ENCODE measurements around the gene UBE2F. TPM values are rescaled to one million over a fixed set of nuclear protein-coding genes. Genes with fewer than 3 reads are reported as not detected.

UBE2F gene
- total RNA-seq, 1 experiment from 2014 or later, result 116 TPM

DNA sequence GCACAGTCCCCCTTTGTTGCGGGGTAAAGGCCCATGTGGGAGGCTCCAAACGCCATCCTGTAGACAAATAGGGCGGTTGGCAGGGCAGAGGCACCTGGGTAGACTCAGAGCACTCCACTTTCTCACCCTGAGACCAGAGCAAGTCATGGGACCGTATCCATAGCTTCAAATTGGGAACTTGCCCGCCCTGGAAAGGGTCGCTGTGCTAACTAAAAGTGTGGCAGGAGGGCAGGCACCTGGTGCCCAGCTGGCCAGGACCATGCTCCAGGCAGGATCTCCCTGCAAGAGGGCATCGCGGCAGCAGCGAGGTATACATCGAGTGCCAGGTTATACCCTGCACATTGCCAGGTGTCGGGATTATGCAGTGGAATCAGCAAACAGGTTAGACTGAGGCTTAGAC, 73.2 kb downstream of the UBE2F start:
- Mint-ChIP-seq H3K27ac (ENCODE audit: low read depth, unreplicated experiment) (no peak overlapping the region), H3K4me1 (ENCODE audit: insufficient read depth, unreplicated experiment) (no peaks in the 10 kb centered on the region), H3K4me3 (ENCODE audit: unreplicated experiment) (no peak overlapping the region), H3K36me3 (ENCODE audit: insufficient read depth, unreplicated experiment) (peaks cover 61% of the 10 kb centered on the region), H3K9me3 (ENCODE audit: unreplicated experiment) (no peaks in the 10 kb centered on the region), H3K27me3 (ENCODE audit: insufficient read depth, unreplicated experiment) (no peaks in the 10 kb centered on the region)
- DNase-seq (ENCODE audit: unreplicated experiment), result no peak
- CTCF ChIA-PET, result interaction anchor here (0.6 kb wide), 1 partner anchor 527 kb away, joined by 3 read pairs; no protein-coding TSS in a partner anchor
- intact Hi-C loops (cut with micrococcal nuclease), result no loop called here
- POLR2A ChIA-PET, result no interaction called here
- no TSS peak for BruUV-seq (replicated peaks)
- TF ChIP-seq, protein P1, sequence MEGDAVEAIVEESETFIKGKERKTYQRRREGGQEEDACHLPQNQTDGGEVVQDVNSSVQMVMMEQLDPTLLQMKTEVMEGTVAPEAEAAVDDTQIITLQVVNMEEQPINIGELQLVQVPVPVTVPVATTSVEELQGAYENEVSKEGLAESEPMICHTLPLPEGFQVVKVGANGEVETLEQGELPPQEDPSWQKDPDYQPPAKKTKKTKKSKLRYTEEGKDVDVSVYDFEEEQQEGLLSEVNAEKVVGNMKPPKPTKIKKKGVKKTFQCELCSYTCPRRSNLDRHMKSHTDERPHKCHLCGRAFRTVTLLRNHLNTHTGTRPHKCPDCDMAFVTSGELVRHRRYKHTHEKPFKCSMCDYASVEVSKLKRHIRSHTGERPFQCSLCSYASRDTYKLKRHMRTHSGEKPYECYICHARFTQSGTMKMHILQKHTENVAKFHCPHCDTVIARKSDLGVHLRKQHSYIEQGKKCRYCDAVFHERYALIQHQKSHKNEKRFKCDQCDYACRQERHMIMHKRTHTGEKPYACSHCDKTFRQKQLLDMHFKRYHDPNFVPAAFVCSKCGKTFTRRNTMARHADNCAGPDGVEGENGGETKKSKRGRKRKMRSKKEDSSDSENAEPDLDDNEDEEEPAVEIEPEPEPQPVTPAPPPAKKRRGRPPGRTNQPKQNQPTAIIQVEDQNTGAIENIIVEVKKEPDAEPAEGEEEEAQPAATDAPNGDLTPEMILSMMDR (IDR thresholded peaks at IDR 0.05; ENCODE audit: unreplicated experiment), result no peak

DNA sequence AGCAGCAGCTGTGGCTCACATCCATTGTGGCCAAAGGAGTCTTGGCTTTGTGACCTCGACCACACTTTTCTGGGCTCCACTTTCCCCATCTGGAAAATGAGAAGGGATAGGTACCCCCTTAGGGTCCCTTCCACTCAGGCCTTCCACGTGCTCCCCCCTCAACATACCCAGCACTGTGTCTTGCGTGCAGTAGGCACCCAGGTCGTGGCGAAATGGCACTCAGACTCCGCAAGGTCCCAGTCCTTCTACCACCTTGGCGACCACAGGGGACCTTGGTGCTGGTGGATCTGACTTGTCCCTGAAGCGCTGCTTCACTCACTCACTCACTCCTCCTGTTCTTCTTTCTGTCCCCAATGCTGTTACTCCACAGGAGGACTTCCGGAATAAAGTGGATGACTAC, 74.1 kb downstream of the UBE2F start:
- Mint-ChIP-seq H3K9me3 (ENCODE audit: unreplicated experiment) (no peaks in the 10 kb centered on the region), H3K36me3 (ENCODE audit: insufficient read depth, unreplicated experiment) (peaks cover 62% of the 10 kb centered on the region), H3K27ac (ENCODE audit: low read depth, unreplicated experiment) (peak overlapping the region; percentile 6), H3K4me1 (ENCODE audit: insufficient read depth, unreplicated experiment) (no peaks in the 10 kb centered on the region), H3K4me3 (ENCODE audit: unreplicated experiment) (no peak overlapping the region), H3K27me3 (ENCODE audit: insufficient read depth, unreplicated experiment) (no peaks in the 10 kb centered on the region)
- ChIA-PET POLR2A (interaction anchor here (1.4 to 2.1 kb wide), 2 partner anchors 12 to 20 kb away, joined by 4 to 13 read pairs; partner anchors contain the start of gene SCLY), CTCF (interaction anchor here (0.5 kb wide), 1 partner anchor 1585 kb away, joined by 4 read pairs; no protein-coding TSS in a partner anchor)
- DNase-seq (ENCODE audit: unreplicated experiment), result no peak
- BruUV-seq (replicated peaks), result no TSS peak
- intact Hi-C loops (cut with micrococcal nuclease), result no loop called here
- TF ChIP-seq, protein P1 (IDR thresholded peaks at IDR 0.05; ENCODE audit: unreplicated experiment), result no peak

DNA sequence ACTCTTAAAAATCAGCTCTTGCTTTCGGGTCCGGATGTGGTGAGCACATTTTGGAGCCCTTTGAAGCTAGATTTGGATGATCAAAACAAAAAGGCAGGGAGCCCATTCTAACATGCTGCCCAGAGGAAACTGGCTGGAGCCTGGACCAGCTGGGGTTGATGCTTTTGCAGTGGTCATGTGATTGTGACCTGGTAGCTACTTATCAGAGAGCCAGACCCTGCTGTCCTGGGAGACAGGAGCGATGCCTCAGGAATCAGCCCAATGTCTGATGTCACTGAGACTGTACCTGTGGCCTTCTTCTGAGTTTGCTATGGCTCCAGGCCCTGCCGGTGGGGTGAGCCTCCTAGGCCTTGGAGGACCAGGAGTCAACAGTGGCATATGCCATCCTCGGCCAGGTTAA, 75.3 kb downstream of the UBE2F start:
- ChIA-PET CTCF (interaction anchor here (0.5 to 1.1 kb wide), 2 partner anchors 8 to 12 kb away, joined by 3 to 4 read pairs; no protein-coding TSS in a partner anchor), POLR2A (interaction anchor here (1.4 to 2.1 kb wide), 2 partner anchors 11 to 19 kb away, joined by 4 to 13 read pairs; partner anchors contain the start of gene SCLY)
- H3K27ac Mint-ChIP-seq (ENCODE audit: low read depth, unreplicated experiment), result no peak overlapping the region
- TF ChIP-seq, protein P1 (IDR thresholded peaks at IDR 0.05; ENCODE audit: unreplicated experiment), result no peak
- H3K4me3 Mint-ChIP-seq (ENCODE audit: unreplicated experiment), result no peak overlapping the region
- peaks cover 53% of the 10 kb centered on the region for H3K36me3 Mint-ChIP-seq (ENCODE audit: insufficient read depth, unreplicated experiment)
- no peaks in the 10 kb centered on the region for H3K9me3 Mint-ChIP-seq (ENCODE audit: unreplicated experiment)
- BruUV-seq (replicated peaks), result no TSS peak
- DNase-seq (ENCODE audit: unreplicated experiment), result no peak
- no peaks in the 10 kb centered on the region for H3K4me1 Mint-ChIP-seq (ENCODE audit: insufficient read depth, unreplicated experiment)
- intact Hi-C loops (cut with micrococcal nuclease), result no loop called here
- H3K27me3 Mint-ChIP-seq (ENCODE audit: insufficient read depth, unreplicated experiment), result no peaks in the 10 kb centered on the region

DNA sequence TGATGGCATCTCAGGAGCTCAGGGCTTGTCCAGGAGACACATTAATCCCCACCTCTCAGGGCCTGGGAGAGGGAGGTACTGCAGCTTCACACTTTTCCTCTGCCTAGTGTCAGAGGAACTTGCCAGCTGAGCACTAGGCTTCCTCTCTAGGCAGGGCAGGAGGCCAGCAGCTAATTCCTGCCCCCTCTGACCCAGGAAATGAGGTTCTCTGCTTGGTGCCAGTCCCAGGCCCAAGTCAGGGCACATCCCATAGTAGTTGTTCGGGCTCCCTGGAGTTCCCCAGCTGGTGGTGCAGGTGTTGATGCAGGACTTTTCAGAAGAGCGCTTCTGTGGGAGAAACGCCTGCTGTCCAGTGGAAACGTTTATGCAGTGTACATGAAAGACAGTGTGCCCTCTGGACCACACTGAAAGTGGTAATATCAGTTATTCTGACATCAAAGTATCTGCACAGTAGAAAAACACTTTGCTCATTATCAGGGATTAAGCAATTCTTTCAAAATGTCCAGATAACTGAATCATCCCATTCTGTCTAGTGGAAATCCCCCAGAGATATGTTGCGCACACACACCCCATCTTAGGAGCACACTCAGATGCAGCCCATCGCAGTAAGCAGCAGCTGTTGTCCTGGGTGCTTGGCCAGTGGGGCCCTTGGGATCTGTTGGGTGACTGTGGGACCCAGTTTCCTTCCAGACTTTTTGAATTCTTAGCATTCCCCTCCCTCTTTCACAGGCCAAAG, 76.2 kb downstream of the UBE2F start:
- TF ChIP-seq, protein P1 (IDR thresholded peaks at IDR 0.05; ENCODE audit: unreplicated experiment), result no peak
- ChIA-PET CTCF (interaction anchor here (0.5 to 1.1 kb wide), 3 partner anchors 9 to 123 kb away, joined by 3 to 4 read pairs (median 3); no protein-coding TSS in a partner anchor), POLR2A (interaction anchor here (1.0 to 2.1 kb wide), 2 partner anchors 9 to 18 kb away, joined by 3 to 13 read pairs; partner anchors contain the start of gene SCLY)
- no peak overlapping the region for H3K4me3 Mint-ChIP-seq (ENCODE audit: unreplicated experiment)
- no peak overlapping the region for H3K27ac Mint-ChIP-seq (ENCODE audit: low read depth, unreplicated experiment)
- BruUV-seq (replicated peaks), result no TSS peak
- DNase-seq (ENCODE audit: unreplicated experiment), result no peak
- no peaks in the 10 kb centered on the region for H3K4me1 Mint-ChIP-seq (ENCODE audit: insufficient read depth, unreplicated experiment)
- no peaks in the 10 kb centered on the region for H3K9me3 Mint-ChIP-seq (ENCODE audit: unreplicated experiment)
- H3K27me3 Mint-ChIP-seq (ENCODE audit: insufficient read depth, unreplicated experiment), result no peaks in the 10 kb centered on the region
- H3K36me3 Mint-ChIP-seq (ENCODE audit: insufficient read depth, unreplicated experiment), result peaks cover 45% of the 10 kb centered on the region
- intact Hi-C loops (cut with micrococcal nuclease), result no loop called here

Data from MCF 10A (cell line).